ENCODE measurements around the gene TMEM222. TPM values are rescaled to one million over a fixed set of nuclear protein-coding genes. Genes with fewer than 3 reads are reported as not detected.

Gene TMEM222
- total RNA-seq, 1 donor from 2014 or later, result 43.5 TPM

DNA sequence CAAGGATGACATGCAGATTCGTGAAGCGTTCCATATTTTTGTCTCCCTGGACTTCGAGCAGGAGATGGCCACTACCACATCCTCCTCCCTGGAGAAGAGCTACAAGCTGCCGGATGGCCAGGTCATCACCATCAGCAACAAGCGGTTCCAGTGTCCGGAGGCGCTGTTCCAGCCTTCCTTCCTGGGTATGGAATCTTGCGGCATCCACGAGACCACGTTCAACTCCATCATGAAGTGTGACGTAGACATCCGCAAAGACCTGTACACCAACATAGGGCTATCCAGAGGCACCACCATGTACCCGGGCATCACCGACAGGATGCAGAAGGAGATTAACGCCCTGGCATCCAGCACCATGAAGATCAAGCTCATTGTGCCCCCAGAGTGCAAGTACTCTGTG is 3.3 kb downstream of the TMEM222 start:
- Mint-ChIP-seq H3K27me3 (ENCODE audit: unreplicated experiment) (peaks cover 3% of the 10 kb centered on the region), H3K9me3 (ENCODE audit: unreplicated experiment) (no peaks in the 10 kb centered on the region), H3K27ac (ENCODE audit: unreplicated experiment) (peak overlapping the region; percentile 25), H3K36me3 (ENCODE audit: low read depth, unreplicated experiment) (peaks cover 17% of the 10 kb centered on the region), H3K4me3 (ENCODE audit: unreplicated experiment) (peak overlapping the region; percentile 29), H3K4me1 (ENCODE audit: unreplicated experiment) (peaks cover 28% of the 10 kb centered on the region)
- DNase-seq (ENCODE audit: low spot score), result no peak
- TF ChIP-seq, protein P1, sequence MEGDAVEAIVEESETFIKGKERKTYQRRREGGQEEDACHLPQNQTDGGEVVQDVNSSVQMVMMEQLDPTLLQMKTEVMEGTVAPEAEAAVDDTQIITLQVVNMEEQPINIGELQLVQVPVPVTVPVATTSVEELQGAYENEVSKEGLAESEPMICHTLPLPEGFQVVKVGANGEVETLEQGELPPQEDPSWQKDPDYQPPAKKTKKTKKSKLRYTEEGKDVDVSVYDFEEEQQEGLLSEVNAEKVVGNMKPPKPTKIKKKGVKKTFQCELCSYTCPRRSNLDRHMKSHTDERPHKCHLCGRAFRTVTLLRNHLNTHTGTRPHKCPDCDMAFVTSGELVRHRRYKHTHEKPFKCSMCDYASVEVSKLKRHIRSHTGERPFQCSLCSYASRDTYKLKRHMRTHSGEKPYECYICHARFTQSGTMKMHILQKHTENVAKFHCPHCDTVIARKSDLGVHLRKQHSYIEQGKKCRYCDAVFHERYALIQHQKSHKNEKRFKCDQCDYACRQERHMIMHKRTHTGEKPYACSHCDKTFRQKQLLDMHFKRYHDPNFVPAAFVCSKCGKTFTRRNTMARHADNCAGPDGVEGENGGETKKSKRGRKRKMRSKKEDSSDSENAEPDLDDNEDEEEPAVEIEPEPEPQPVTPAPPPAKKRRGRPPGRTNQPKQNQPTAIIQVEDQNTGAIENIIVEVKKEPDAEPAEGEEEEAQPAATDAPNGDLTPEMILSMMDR (IDR thresholded peaks at IDR 0.05; ENCODE audit: unreplicated experiment), result no peak

DNA sequence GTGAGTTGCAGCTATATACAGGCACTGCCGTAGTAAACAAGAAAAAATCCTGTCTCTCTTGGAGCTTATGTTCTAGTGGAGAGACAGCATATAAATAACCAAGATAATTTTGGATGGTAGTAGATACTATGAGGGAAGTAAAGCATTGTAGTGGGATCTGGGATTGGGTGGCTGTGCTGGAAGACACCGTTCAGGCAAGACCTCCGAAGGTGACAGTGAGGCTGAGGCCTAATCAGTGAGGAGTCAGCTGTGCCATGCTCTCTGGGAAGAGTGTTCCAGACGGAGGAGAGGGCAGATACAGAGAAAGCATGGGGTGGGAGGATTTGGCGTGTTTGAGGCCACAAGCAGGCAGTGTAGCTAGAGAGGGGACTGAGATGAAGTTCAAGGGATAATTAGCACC is 6.0 kb downstream of the TMEM222 start:
- Mint-ChIP-seq H3K9me3 (ENCODE audit: unreplicated experiment) (no peaks in the 10 kb centered on the region), H3K4me1 (ENCODE audit: unreplicated experiment) (peaks cover 9% of the 10 kb centered on the region), H3K27ac (ENCODE audit: unreplicated experiment) (peak overlapping the region; percentile 67), H3K27me3 (ENCODE audit: unreplicated experiment) (peaks cover 3% of the 10 kb centered on the region), H3K4me3 (ENCODE audit: unreplicated experiment) (peak overlapping the region; percentile 75), H3K36me3 (ENCODE audit: low read depth, unreplicated experiment) (peaks cover 17% of the 10 kb centered on the region)
- DNase-seq (ENCODE audit: low spot score), result no peak
- TF ChIP-seq, protein P1 (IDR thresholded peaks at IDR 0.05; ENCODE audit: unreplicated experiment), result no peak

DNA sequence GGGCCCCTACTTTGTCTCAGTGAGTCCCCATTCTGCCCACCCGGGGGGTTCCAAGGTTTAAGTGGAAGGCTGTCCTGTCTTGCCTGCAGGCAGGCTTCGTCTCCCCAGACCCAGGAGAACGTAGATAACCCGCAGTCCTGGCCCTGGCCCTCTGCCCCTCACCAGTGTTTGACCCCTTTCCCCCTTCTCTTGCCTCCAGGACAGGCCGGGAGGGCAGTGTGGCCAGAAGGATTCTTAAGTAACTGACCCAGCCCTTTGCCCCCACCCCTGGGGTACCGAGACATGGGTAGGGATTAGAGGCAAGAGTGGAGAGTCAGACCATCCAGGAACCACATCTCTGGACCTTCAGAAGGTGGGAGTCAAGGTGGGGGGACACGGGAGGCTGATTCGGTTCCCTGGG is 8.8 kb downstream of the TMEM222 start:
- H3K27ac Mint-ChIP-seq (ENCODE audit: unreplicated experiment), result no peak overlapping the region
- H3K36me3 Mint-ChIP-seq (ENCODE audit: low read depth, unreplicated experiment), result peaks cover 23% of the 10 kb centered on the region
- TF ChIP-seq, protein P1 (IDR thresholded peaks at IDR 0.05; ENCODE audit: unreplicated experiment), result no peak
- no peak overlapping the region for H3K4me3 Mint-ChIP-seq (ENCODE audit: unreplicated experiment)
- H3K27me3 Mint-ChIP-seq (ENCODE audit: unreplicated experiment), result peaks cover 3% of the 10 kb centered on the region
- peaks cover 8% of the 10 kb centered on the region for H3K4me1 Mint-ChIP-seq (ENCODE audit: unreplicated experiment)
- H3K9me3 Mint-ChIP-seq (ENCODE audit: unreplicated experiment), result no peaks in the 10 kb centered on the region
- no peak for DNase-seq (ENCODE audit: low spot score)

DNA sequence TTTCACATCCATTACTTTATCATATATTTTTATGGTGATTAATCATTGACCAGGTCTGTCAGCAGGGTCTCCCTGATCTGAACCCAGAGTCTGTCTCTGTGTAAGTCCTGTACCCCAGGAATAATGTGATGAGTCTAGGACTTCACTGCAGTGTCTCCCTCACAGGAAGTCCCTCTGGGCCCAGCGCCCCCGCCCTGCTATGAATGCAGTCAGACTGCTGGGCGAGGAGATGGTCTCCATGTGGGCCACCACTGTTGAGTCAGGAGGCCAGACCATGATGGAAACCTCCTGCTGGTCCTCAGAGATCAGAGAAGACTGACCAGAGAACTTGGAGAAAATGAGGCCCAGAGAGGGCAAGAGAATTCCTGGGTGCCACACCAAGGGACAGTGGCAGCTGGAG is 9.5 kb downstream of the TMEM222 start:
- Mint-ChIP-seq H3K4me1 (ENCODE audit: unreplicated experiment) (peaks cover 8% of the 10 kb centered on the region), H3K27ac (ENCODE audit: unreplicated experiment) (no peak overlapping the region), H3K36me3 (ENCODE audit: low read depth, unreplicated experiment) (peaks cover 26% of the 10 kb centered on the region), H3K27me3 (ENCODE audit: unreplicated experiment) (peaks cover 3% of the 10 kb centered on the region), H3K9me3 (ENCODE audit: unreplicated experiment) (no peaks in the 10 kb centered on the region), H3K4me3 (ENCODE audit: unreplicated experiment) (no peak overlapping the region)
- no peak for DNase-seq (ENCODE audit: low spot score)
- TF ChIP-seq, protein P1 (IDR thresholded peaks at IDR 0.05; ENCODE audit: unreplicated experiment), result no peak

DNA sequence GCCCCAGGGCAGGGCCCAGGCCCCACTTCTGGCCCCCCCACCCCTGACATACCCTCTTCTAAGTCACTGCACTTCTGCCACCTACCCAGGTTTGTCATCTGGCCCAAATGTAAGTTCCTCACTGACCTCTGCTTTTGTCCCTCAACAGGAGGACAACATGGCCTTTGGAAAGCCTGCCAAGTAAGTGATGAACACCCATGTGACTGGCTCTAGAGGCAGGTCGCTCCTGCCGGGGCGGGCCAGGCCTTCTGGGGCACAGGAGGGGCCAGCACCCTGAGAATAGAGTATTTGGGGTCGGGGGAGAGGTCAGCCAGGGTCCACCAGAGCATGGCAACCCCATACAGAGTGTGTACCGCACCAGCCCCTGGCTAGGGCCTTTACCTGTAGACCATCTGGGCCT is 10.0 kb downstream of the TMEM222 start:
- Mint-ChIP-seq H3K4me1 (ENCODE audit: unreplicated experiment) (peaks cover 8% of the 10 kb centered on the region), H3K36me3 (ENCODE audit: low read depth, unreplicated experiment) (peaks cover 31% of the 10 kb centered on the region)
- no peak for DNase-seq (ENCODE audit: low spot score)

More for the DNA sequence above, 10.0 kb downstream of the TMEM222 start:
- H3K27me3 Mint-ChIP-seq (ENCODE audit: unreplicated experiment), result peaks cover 3% of the 10 kb centered on the region
- no peak overlapping the region for H3K4me3 Mint-ChIP-seq (ENCODE audit: unreplicated experiment)
- TF ChIP-seq, protein P1 (IDR thresholded peaks at IDR 0.05; ENCODE audit: unreplicated experiment), result no peak
- no peaks in the 10 kb centered on the region for H3K9me3 Mint-ChIP-seq (ENCODE audit: unreplicated experiment)
- no peak overlapping the region for H3K27ac Mint-ChIP-seq (ENCODE audit: unreplicated experiment)

All from endothelial cell (in vitro differentiated cells).